GM12874 (cell line): ENCODE data around the gene CCDC91.

ENCODE experiments used
- CTCF ChIP-seq: IDR thresholded peaks from 2 replicates; pipeline ENCODE4 v1.5.1; 2011; ENCODE audit warnings: low read depth, mild to moderate bottlenecking, control low read depth, low read length, moderate library complexity; ENCODE audit not compliant: insufficient read depth

CCDC91 gene

GRCh38 chr12:28568704-28569103 is 378.4 kb downstream of the CCDC91 start:
- no peak for TF ChIP-seq CTCF

- no peak for TF ChIP-seq CTCF
Observed at GRCh38 chr12:28569698-28570411, 379.6 kb downstream of the CCDC91 start.

- TF ChIP-seq CTCF = no peak
Observed at GRCh38 chr12:28570811-28571210, 380.6 kb downstream of the CCDC91 start.

- no peak for TF ChIP-seq CTCF
Observed at GRCh38 chr12:28574746-28575592, 384.7 kb downstream of the CCDC91 start.

- no peak for TF ChIP-seq CTCF
Observed at GRCh38 chr12:28575593-28576205, 385.4 kb downstream of the CCDC91 start.

- TF ChIP-seq CTCF = no peak
Observed at GRCh38 chr12:28578361-28578760, 388.1 kb downstream of the CCDC91 start.

GRCh38 chr12:28578833-28579252 is 388.6 kb downstream of the CCDC91 start:
- no peak for TF ChIP-seq CTCF
